IPS DF 19.7 (cell line): ENCODE measurements around the gene ATP6V1D.
"Not testable (repeated sequence)": the region's sequence is repeated elsewhere in the genome, so short reads cannot be mapped to it uniquely, and the experiment has no call there.

Experiments
- DNase-seq: peaks from one replicate; pipeline ENCODE4 v3.0.0-alpha.2; 2013; ENCODE audit warnings: low read depth, low spot score

Gene ATP6V1D

DNA sequence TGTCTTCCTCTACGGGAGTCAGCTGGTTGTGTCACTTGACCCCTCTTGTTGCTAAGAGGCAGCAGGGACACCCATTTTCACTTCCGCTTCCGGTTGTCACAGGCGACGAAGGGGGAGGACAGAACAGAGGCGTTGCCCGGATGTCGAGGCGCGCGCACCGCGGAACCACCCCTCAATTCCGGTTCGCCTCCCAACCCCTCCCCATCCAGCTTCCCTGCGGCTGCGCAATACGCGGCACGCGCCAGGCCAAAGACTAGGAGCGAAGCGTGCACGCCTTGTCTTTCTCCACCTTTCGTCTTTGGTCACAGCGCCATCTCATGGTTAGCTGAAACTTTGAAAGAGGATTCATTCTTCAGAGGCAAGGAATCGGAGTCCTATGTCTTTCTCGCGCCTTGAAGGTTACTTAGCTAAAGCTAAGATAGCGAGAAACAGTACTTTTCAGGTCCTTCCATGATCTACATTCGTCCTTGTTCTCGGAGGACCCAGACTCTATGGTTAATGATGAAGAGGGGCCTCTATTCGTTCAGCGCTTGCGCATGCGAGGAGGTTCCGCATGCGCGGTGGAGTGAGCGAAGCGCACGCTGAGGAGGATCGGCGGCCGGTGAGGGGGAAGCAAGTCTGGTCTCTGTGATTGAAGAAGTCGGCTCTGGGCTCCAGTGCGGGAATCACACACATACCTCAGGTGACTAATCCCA, at the start of gene ATP6V1D, which contains the start of gene EIF2S1:
Gene ATP6V1D, minus strand, starts transcription at position 30 of the 695 bp plus-strand sequence. CDS start 106 bp downstream, outside the sequence.
Gene EIF2S1, plus strand, starts transcription at position 554 of the 695 bp plus-strand sequence. CDS start 4,440 bp downstream, outside the sequence.
- peak; percentile 98 for DNase-seq

DNA sequence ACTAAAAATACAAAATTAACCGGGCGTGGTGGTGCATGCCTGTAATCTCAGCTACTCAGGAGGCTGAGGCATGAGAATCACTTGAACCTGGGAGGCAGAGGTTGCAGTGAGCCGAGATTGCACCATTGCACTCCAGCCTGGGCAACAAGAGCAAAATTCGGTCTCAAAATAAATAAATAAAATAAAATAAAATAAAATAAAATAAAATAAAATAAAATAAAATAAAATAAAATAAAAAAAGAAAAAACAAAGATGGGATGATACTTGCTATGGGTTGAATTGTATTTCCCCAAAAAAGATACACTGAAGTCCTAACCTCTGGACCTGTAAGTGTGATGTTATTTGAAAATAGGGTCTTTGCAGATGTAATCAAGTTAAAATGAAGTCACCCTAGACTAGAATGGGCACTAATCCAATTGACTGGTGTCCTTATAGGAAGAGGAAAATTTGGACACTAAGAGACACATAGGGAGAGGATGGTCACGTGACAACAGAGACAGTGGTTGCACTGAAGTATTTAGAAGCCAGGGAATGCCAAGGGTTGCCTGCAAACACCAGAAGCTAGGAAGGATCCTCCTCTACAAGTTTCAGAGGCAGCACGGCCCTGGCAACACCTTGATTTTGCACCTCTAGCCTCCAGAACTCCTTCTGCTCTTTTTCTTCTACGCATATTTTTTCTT, 48.7 kb upstream of the ATP6V1D start:
- not testable (repeated sequence) for DNase-seq

DNA sequence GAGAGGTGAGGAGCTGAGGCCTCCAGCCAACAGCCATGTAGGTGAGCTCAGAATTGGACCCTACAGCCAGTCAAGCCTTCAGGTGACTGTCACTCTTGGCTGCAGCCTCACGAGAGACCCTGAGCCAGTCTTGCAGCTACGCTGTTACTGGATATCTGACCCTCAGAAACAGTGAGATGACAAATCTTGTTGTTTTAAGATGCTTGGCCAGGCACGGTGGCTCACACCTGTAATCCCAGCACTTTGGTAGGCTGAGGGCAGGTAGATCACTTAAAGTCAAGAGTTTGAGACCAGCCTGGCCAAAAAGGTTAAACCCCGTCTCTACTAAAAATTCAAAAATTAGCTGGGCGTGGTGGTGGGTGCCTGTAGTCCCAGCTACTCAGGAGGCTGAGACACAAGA, 46.2 kb upstream of the ATP6V1D start:
- no peak for DNase-seq

DNA sequence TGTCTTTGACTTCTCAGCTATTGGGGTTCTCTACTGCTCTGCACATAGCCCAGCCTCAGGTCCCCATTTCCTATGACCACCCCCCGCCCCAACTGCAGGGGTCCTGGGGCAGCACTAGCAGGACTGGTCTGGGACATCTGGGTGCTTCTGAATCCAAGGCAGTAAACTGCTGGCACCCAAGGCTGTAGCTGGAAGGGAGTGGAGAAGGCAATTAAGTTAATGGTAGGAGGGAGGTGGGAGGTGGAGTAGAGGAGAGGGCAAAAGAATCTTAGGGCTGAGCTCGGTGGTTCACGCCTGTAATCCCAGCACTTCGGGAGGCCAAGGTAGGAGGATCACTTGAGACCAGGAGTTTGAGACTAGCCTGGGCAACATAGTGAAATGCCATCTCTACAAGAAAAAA, 40.8 kb upstream of the ATP6V1D start:
- no peak for DNase-seq

DNA sequence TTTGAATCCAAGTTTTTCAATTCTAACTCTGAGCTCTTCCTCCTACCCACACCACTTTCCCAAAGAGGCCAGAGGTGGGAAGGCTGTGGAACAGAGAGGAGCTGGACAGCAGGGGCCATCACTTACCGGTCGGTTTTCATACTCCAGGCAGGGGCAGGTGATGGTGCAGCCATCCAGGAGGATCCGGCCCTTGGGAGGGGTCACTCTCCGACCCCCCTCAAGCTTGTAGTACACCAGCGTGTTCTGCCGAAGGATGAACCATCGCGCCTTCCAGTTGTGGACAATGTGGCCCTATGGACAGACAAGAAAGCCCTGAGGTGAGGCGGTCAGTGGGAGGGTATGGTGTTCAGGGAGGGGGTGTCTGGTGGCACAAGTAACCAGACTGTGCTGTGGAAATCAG, 37.9 kb upstream of the ATP6V1D start:
- DNase-seq = no peak

DNA sequence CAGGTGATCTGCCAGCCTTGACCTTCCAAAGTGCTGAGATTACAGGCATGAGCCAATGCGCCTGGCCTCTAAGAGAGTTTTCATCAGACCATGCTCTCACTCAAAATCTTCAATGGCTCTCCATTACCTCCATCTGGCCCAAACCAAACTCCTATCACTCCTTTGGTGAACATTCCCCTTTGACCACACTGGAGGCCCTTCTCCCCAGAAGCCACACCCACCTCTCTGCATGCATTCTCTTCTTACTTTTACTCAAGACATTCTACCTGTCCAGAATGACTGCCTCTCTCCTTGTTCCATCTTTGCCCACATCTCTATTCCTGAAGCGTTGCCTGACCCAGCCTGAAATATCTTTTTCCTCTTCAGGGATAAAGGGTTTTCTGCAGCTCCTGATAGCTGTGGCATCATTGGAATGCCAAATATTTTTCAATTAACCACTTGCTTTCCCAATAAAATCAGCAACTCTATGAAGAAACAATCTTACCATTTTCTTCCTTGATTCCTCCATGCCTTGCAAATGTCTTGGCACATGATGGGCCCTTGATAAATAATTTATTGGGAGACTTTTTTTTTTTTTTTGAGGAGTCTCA, 36.9 kb upstream of the ATP6V1D start:
- DNase-seq = no peak

DNA sequence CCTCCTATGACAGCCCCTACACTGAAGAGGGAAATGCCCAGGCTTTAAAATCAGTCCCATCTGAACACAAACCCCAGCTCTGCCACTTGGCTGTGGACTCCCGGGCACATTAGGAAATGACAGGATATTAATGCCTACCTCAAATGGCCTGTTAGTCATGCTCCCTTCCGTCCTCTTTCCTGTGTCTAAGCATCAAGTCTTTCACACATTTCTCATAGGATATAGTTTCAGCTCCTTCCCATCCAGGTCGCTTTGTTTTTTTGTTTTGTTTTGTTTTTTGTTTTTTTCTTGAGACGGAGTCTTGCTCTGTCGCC, 36.2 kb upstream of the ATP6V1D start:
- DNase-seq = no peak

DNA sequence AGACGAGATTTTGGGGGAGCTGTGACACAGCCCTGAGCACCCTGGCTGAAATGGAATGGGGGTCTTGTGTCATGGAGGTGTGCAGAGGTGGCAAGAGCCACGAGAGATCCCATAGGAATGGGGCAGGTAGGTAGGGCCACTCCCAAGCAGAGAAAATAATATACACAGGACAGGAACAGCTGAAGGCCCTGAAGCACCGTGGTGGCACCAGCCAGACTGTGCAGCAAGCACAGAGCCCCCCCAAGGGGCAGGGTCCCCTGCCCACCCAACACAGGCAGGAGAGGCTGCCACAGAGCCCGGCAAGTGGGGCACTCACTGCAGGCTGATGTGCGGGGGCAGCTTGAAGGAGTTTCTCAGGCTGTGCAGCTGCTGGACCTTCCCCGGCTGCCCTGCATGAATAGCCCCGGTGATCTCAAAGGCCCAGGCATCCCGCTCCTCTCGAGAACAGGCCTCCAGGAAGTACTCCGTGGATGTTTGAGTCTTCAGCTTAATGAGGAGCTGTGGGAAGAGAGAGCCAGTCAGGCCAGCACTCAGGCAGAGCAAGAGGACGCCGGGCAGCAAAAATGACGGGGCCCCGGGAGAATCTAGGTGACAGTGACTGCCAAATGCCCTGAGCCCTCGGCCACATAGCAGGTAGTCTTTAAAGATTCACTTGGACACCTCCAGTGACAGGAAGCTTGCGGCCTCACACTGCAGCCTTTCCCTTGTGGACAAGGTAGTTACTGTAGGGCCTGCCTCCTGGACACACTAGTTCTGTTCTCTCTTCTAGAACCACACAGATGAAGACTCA, 35.7 kb upstream of the ATP6V1D start:
- no peak for DNase-seq

DNA sequence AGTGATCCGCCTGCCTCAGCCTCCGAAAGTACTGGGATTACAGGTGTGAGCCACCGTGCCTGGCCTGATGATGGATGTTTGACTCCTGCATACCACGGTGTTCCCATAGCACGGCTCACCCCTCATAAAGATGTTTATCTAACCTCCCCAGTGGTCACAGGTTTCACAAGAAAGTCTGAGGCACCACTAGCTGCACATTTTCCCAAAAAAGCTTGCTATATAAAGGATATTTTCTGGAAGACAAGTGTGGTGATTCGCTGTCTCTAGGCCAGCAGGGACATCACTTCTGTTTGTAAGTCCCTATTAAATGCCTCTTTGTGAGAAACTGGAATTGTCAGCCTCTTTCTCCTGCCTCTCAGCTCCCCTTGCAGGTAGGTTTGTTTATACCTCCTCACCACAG, 34.1 kb upstream of the ATP6V1D start:
- no peak for DNase-seq

DNA sequence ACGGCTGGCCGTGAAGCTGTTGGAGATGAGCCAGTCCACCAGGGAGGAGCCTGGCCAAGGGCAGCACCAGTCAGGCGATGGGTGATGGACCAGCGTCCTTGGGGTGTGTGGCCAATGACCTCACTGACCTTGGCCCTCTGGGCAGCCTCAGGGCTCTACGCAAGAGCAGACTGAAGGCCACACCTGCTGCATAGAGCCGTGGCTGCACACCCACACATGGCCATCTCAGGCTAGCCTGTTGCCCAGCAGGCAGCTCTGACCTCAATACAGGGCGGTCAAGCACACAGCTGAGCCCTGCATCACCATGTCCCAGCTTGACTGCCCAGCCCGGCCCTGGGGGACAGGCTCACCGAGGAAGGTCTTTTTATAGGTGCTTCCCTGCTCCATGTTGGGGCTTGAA, 33.2 kb upstream of the ATP6V1D start:
- DNase-seq = no peak

DNA sequence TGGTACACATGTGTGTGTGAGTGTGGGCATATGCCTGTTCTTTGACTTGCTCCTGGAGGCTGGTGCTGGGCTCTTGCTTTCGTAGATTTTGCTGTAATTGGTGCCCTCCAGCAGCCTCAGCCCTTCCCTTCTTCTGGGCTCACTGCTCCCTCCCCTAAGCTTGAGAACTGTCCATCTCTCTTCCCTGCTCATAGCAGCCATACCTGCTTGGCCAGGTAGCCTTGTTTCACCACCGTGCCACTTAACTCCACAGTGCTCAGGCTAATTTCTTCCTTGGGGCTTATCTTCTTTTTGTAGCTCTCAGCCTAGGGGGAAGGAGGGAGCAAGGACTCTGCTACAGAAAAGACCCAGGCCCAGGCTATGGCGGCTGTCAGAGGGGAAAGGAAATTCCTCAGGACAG, 32.5 kb upstream of the ATP6V1D start:
- DNase-seq = no peak

DNA sequence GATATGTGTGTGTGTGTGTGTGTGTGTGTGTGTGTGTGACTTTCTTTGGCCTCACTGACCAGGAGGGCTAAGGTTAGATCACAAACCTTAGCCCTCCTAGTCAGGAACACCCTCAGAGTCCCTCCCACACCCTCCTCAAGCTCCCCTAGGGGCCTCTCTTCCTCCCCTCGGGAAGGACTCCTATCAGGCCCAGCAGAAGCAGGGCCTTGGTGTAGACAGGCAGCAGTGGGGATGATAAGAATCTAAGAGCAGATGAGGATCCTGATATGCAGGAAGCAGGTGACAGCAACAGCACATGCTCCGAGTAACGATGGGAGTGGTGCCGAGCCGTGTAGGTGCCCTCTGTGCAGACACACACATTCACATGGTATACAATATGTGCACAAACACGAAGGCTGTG, 31.7 kb upstream of the ATP6V1D start:
- DNase-seq = no peak

DNA sequence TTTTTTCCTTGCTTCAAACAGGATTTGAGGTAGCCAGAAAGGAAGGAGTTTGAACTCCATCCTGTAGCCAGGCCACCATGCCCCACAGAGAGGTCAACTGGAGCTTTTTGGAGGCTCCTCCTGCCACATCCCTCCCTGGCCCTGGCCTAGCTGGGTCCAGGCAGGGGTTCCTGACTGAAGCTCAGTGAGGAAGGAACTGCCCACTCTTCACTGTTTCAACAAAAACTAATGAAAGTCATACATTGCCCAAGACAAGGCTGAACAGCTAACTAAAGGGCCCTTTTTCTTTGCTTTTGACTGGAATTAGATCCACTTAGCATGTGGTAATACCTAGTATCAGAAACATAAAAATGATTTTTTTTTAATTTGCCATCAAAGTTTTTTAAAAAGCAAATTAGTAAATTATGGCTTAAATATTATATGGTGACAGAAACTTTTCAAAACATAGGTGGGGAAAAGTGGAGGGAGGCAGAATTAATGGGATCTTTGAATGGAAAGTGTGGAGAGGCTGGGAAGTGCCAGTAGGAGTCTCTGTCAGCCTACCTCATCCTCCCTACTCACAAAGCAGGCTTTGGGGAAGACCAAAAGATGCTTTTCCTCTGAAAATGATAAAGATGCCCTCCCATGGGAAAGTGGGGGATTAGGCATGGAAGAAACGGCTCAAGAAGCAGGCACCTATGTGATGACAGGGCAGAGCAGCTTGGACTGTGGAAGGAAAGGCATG, 30.4 kb upstream of the ATP6V1D start:
- DNase-seq = no peak

DNA sequence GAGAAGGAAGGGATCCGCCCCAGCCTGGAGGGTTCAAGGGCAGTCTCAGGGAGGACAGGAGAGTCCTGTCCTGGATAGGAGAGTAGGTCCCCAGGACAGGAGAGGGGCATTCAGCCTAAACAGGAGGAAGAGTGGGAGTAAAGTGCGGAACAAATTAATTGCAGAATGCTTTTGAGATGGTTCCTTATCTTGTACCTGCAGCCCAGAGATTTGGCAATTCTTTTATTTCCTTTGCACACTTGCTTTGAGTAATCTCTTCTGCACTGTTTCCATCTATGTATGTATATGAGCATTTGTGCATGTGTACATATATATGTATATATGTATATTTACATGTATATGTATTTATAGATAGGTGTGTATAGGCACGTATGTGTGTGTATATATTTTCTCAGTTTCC, 29.7 kb upstream of the ATP6V1D start:
- DNase-seq = no peak

DNA sequence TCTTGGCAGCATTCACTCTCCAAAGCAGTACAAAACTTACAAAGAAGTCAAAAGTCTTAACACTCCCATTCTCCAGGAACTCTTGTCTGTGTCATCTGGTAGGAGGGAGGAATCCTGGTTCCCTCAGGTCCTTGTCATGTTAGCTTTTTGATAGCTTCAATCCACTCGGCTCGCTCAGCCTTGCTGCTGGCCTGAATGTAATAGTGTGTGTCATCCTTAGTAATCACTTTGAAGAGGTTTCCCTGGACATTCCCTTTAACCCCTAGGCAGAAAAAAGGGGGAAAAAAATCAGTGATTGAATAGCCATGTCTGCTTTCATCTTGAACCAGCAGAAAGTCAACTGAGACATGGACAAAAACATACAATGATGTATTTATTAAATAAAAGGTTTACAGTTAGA, 27.6 kb upstream of the ATP6V1D start:
- DNase-seq = no peak

DNA sequence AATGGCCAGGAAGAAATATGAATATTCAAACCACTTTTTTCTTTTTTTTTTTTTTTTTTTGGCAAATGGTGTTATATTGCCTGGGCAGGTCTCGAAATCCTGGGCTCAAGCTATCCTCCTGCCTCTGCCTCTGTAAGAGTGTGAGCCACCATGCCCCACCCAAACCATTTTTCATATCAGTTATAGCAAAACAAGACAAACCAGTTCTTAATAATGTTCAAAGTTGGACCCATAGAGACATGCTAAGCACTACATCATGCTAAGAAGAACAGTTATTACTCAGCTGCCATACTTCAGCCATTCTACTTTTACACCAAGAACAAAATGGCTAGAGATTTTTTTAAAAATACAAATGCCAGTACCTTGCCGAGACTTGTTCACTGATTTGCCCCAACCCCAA, 26.0 kb upstream of the ATP6V1D start:
- DNase-seq = no peak

DNA sequence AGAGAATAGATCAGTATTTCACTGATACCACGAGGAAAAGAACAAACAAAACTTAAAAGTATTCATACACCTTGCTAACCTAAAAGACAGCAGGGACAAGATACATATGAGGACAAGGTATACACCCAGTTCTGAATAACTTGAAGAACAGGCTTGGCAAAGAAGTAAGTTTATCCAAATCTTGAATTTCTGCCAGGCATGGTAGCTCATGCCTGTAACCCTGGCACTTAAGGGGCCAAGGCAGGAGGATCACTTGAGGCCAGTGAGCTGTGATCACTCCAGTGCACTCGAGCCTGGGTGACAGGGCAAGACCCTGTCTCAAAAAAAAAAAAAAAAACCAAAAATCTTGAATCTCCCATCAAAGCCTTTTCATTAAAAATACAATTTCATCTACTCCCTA, 25.5 kb upstream of the ATP6V1D start:
- DNase-seq = no peak

DNA sequence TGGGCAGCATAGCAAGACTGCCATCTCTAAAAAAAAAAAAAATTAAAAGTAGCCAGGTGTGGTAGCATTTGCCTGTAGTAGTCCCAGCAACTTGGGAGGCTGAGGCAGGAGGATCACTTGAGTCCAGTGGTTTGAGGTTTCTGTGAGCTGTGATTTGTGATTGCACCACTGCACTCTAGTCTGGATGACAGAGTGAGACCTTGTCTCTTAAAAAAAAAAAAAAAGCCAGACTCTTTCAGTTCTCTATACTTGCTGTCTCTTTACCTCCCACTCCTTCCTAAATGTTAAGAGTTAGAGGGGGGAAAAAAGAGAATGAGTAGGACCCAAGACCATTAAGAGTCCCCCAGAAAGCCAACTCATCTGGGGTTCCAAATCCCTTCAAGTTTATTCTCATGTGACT, 18.3 kb upstream of the ATP6V1D start:
- DNase-seq = no peak

DNA sequence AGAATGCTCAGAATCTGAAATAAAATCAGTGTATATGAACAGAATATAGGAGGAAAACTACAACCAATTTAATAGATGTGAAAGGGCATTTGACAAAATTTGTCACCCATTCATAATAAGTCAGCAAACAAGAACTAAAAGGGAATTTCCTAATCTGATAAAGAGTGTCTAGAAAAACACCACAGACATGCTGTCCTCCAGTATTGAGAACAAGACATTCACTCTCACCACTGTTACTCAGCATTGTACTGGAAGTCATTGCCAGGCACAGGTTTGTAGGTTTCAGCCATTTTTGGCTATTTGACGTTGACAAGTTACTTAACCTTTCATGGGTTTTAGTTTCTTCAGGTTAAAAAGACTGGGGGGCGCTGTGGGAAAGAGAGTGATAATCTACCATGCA, 13.7 kb upstream of the ATP6V1D start:
- no peak for DNase-seq

DNA sequence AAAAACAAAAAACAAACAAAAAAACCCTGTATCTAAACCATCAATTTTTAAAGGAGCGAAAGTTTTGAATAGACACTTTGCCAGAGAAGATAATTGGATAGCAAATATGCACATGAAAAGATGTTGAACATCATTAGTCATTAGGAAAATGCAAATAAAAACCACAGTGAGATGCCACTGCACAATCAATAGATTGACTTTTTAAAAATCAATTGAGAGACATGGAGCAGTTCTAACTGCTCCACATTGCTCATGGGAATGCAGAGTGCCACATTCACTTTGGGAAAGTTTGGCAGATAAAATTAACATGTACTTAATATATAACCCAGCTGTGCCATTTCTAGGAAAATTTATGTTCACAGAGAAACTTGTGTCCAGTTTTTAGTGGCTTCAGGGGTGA, 13.2 kb upstream of the ATP6V1D start:
- DNase-seq = no peak

DNA sequence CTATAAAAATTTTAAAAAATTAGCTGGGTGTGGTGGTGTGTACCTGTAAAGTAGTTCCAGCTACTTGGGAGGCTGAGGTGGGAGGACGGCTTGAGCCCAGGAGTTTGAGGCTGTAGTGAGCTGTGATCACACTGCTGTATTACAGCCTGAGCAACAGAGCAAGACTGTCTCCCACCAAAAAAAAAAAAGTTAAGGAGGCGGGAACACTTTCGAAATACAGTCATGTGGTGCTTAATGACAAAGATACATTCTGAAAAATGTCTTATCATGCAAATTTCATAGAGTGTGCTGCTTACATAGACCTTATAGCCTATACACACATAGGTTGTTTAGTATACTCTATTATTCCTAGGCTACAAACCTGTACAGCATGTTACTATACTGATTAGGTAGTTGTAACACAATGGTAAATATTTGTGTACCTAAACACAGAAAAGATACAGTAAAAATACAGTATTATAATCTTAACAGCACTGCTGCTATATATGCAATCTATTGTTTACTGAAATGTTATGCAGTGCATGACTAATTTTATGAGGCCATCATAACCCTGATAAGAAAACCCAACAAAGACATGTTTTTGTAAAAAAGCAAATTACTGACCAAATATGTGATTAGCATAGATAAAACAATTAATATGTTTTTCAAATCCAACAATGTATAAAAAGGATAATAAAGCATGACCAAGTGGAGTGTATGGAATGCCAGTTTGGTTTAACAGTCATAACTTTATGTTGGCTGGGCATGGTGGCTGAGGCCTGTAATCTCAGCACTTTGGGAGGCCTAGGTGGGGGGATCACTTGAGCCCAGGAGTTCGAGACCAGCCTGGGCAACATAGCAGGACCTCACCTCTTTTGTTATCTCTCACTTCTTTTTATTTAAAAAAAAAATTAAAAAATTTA, 11.9 kb upstream of the ATP6V1D start:
- DNase-seq = no peak
